Liver (tissue), 1 donor: ENCODE data around the gene STAG3.

Experiments used
- FOXA2 ChIP-seq: IDR thresholded peaks from 2 replicates; pipeline ENCODE4 v1.6.1; 2016; ENCODE audit warnings: antibody characterized with exemption
- YY1 ChIP-seq: IDR thresholded peaks from 2 replicates; pipeline ENCODE4 v1.6.1; 2016; ENCODE audit warnings: antibody characterized with exemption, mild to moderate bottlenecking

- TF ChIP-seq FOXA2 (no peak), YY1 (no peak)
Measured at GRCh38 chr7:100222445-100223132, 44.9 kb downstream of the STAG3 start.
